Hepatocyte (in vitro differentiated cells): ENCODE measurements around the gene TTC32. TPM values are rescaled to one million over a fixed set of nuclear protein-coding genes. Genes with fewer than 3 reads are reported as not detected.
"Not testable (repeated sequence)": the region's sequence is repeated elsewhere in the genome, so short reads cannot be mapped to it uniquely, and the experiment has no call there.

ENCODE experiments used
- DNase-seq: peaks from one replicate; pipeline ENCODE4 v3.0.0-alpha.2; 2016; ENCODE audit warnings: low spot score
- H2AFZ ChIP-seq: fragments of 200-600 bp; sonication (generic); 2 replicates; pipeline ENCODE4 v1.6.0; 2016; ENCODE audit warnings: antibody characterized with exemption, mild to moderate bottlenecking
- H3K27ac ChIP-seq: fragments of 200-600 bp; sonication (generic); 2 replicates; pipeline ENCODE4 v1.5.1; 2016; ENCODE audit warnings: mild to moderate bottlenecking
- H3K27me3 ChIP-seq: fragments of 200-600 bp; sonication (generic); 2 replicates; pipeline ENCODE4 v1.6.1; 2016
- H3K36me3 ChIP-seq: fragments of 200-600 bp; sonication (generic); replicated peaks from 2 replicates; pipeline ENCODE4 v1.5.1; 2016; ENCODE audit warnings: low read depth; ENCODE audit not compliant: insufficient read depth
- H3K4me1 ChIP-seq: fragments of 200-600 bp; sonication (generic); 2 replicates; pipeline ENCODE4 v1.5.1; 2016; ENCODE audit warnings: mild to moderate bottlenecking, moderate library complexity; ENCODE audit not compliant: insufficient read depth
- H3K4me2 ChIP-seq: fragments of 200-600 bp; sonication (generic); 2 replicates; pipeline ENCODE4 v1.6.0; 2016
- H3K4me3 ChIP-seq: fragments of 200-600 bp; sonication (generic); 2 replicates; pipeline ENCODE4 v1.5.1; 2016; ENCODE audit warnings: mild to moderate bottlenecking
- H3K79me2 ChIP-seq: fragments of 200-600 bp; sonication (generic); 2 replicates; pipeline ENCODE4 v1.6.0; 2017; ENCODE audit warnings: mild to moderate bottlenecking
- H3K9me2 ChIP-seq: fragments of 200-600 bp; sonication (generic); replicated peaks from 2 replicates; pipeline ENCODE4 v1.6.0; 2017; ENCODE audit warnings: mild to moderate bottlenecking; ENCODE audit not compliant: insufficient read depth
- H3K9me3 ChIP-seq: fragments of 200-600 bp; sonication (generic); 2 replicates; pipeline ENCODE4 v1.5.1; 2016; ENCODE audit warnings: low read depth, mild to moderate bottlenecking
- H4K20me1 ChIP-seq: fragments of 200-600 bp; sonication (generic); 2 replicates; pipeline ENCODE4 v1.6.0; 2016; ENCODE audit warnings: mild to moderate bottlenecking; ENCODE audit not compliant: insufficient read depth, poor library complexity, severe bottlenecking
- CTCF ChIP-seq: fragments of 200-600 bp; sonication (generic); IDR thresholded peaks from 2 replicates; pipeline ENCODE4 v1.5.1; 2016; ENCODE audit warnings: antibody characterized with exemption, mild to moderate bottlenecking; ENCODE audit not compliant: poor library complexity
- EZH2 ChIP-seq: fragments of 200-600 bp; sonication (generic); IDR thresholded peaks from 2 replicates; pipeline ENCODE4 v1.6.1; 2016; ENCODE audit warnings: antibody characterized with exemption, mild to moderate bottlenecking, borderline replicate concordance
- EZH2phosphoT487 ChIP-seq: fragments of 200-600 bp; sonication (generic); IDR thresholded peaks from one replicate; pipeline ENCODE4 v1.6.1; 2018; ENCODE audit warnings: antibody characterized with exemption, mild to moderate bottlenecking, low read depth, moderate library complexity; ENCODE audit not compliant: unreplicated experiment, severe bottlenecking
- WGBS: methylation state at CpG from one replicate; pipeline ENCODE4 v1.1.6; 2016; ENCODE audit warnings: low lambda C conversion rate; ENCODE audit errors: missing lambda C conversion rate; 5-methylcytosine and 5-hydroxymethylcytosine counted together
- polyA plus RNA-seq: library from polyadenylated mRNA; unstranded; fragments of >200 nt; fragmentation: Nextera tagmentation; extraction: Ambion mirVana; gene quantifications from 2 replicates; pipeline ENCODE4 v1.2.1, GENCODE V29; 2016
- total RNA-seq: library from RNA; depleted of rRNA; stranded (reverse); fragments of >200 nt; gene quantifications from 2 replicates; pipeline ENCODE4 v1.2.3, GENCODE V29; 2014

The TTC32 gene
- total and polyA plus RNA-seq, 2 experiments from 2014 or later, result 18.4 to 22.4 TPM

DNA sequence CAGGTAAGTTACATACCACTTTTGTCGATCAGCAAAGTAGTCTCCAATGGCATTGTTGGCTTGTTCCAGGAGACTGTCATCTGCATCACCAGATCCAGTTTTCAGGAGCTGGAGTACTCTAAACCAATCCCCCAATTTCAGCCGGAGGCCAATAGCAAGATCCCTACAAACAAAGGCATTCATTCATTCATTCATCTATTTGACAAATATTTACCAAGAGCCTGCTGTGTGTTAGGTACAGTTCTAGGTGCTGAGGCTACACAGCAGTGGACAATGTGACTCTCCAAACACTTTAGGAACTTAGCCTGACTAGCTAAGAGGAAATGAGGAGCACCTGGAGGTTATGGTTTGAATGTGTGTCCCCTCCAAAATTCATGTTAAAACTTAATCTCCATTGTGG is 34.4 kb upstream of the TTC32 start:
- no peak for TF ChIP-seq EZH2
- no peak for TF ChIP-seq CTCF
- no peak for TF ChIP-seq EZH2phosphoT487
- H3K4me2 ChIP-seq, result no peak overlapping the region

GRCh38 chr2:19933351-19933981 is 31.7 kb upstream of the TTC32 start:
- H3K27ac ChIP-seq, result no peak overlapping the region
- H2AFZ ChIP-seq, result no peak overlapping the region
- no peak for DNase-seq
- H3K36me3 ChIP-seq, result no peaks in the 10 kb centered on the region
- H3K4me3 ChIP-seq, result no peak overlapping the region
- H3K4me1 ChIP-seq, result peaks cover 8% of the 10 kb centered on the region
- no peaks in the 10 kb centered on the region for H3K27me3 ChIP-seq
- no peaks in the 10 kb centered on the region for H3K9me2 ChIP-seq
- no peaks in the 10 kb centered on the region for H3K79me2 ChIP-seq
- TF ChIP-seq EZH2 (no peak), EZH2phosphoT487 (no peak), CTCF (no peak)
- H4K20me1 ChIP-seq, result no peaks in the 10 kb centered on the region
- H3K4me2 ChIP-seq, result peak overlapping the region; percentile 5
- WGBS, result 25% methylated on average over 5 of the region's 5 CpGs
- H3K9me3 ChIP-seq, result no peaks in the 10 kb centered on the region

More for the DNA sequence above, 34.4 kb upstream of the TTC32 start:
- no peak overlapping the region for H3K27ac ChIP-seq
- no peaks in the 10 kb centered on the region for H3K36me3 ChIP-seq
- no peaks in the 10 kb centered on the region for H3K9me3 ChIP-seq
- no peaks in the 10 kb centered on the region for H3K9me2 ChIP-seq
- no peak for DNase-seq
- no peaks in the 10 kb centered on the region for H4K20me1 ChIP-seq
- H3K27me3 ChIP-seq, result no peaks in the 10 kb centered on the region
- H3K4me1 ChIP-seq, result peaks cover 8% of the 10 kb centered on the region
- WGBS, result 97% methylated on average over 2 of the region's 2 CpGs
- H3K4me3 ChIP-seq, result no peak overlapping the region
- H2AFZ ChIP-seq, result no peak overlapping the region
- H3K79me2 ChIP-seq, result no peaks in the 10 kb centered on the region

DNA sequence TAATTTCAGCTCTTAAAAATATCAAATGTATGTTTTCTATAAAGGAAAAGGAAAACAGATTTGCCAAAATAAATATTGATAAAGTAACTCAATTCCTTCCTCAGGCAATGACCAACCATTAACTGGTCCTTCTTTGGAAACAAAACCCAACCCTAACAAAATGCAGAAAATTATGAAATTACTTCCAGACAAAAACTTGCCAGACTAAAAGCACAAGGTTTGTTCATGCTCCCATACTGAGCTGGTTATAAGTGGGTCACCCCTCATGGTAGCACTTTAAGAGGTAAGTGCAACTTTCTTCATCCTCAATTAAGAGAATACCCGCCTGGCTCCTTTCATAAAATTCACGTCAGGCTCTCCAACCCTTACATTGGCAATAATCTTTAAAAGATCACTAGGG is 31.1 kb upstream of the TTC32 start:
- Histone ChIP-seq H2AFZ (no peak overlapping the region), H3K79me2 (no peaks in the 10 kb centered on the region), H3K27me3 (no peaks in the 10 kb centered on the region), H3K9me2 (no peaks in the 10 kb centered on the region), H3K4me3 (no peak overlapping the region), H3K4me2 (no peak overlapping the region), H3K36me3 (no peaks in the 10 kb centered on the region), H3K9me3 (no peaks in the 10 kb centered on the region), H4K20me1 (no peaks in the 10 kb centered on the region), H3K27ac (no peak overlapping the region), H3K4me1 (peaks cover 8% of the 10 kb centered on the region)
- 84% methylated on average over 2 of the region's 2 CpGs for WGBS
- no peak for DNase-seq
- TF ChIP-seq EZH2, result no peak
- TF ChIP-seq EZH2phosphoT487, result no peak
- TF ChIP-seq CTCF, result no peak

DNA sequence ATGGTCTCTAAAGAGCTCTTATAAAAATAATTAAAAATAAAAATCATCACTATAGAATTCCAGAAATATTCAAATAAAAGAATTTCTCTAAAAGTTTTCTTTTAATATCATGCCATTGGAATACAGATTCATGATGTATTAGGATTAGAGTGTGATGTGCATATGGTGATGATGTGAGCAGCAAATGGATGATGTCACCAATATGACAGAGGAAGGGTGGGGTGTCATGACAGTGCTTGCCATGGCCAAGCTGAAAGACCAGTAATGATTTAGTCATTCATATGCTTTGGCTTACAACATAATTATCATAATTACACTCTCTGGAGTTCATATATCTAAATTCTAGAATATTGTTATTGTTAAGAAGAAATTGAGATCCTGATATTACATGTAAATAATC is 27.4 kb upstream of the TTC32 start:
- H3K9me2 ChIP-seq, result no peaks in the 10 kb centered on the region
- no peak for TF ChIP-seq EZH2phosphoT487
- no peak for TF ChIP-seq CTCF
- TF ChIP-seq EZH2, result no peak
- H3K36me3 ChIP-seq, result no peaks in the 10 kb centered on the region
- H2AFZ ChIP-seq, result no peak overlapping the region
- H3K79me2 ChIP-seq, result no peaks in the 10 kb centered on the region
- no peaks in the 10 kb centered on the region for H3K27me3 ChIP-seq
- H4K20me1 ChIP-seq, result no peaks in the 10 kb centered on the region
- peaks cover 2% of the 10 kb centered on the region for H3K9me3 ChIP-seq
- peaks cover 8% of the 10 kb centered on the region for H3K4me1 ChIP-seq
- no peak overlapping the region for H3K4me2 ChIP-seq
- H3K27ac ChIP-seq, result no peak overlapping the region
- DNase-seq, result no peak
- no peak overlapping the region for H3K4me3 ChIP-seq

GRCh38 chr2:19927816-19928215 is 26.0 kb upstream of the TTC32 start:
- H3K36me3 ChIP-seq, H3K79me2 ChIP-seq, H4K20me1 ChIP-seq, H3K27me3 ChIP-seq, H3K4me2 ChIP-seq, H3K9me3 ChIP-seq, H3K9me2 ChIP-seq, H3K4me3 ChIP-seq, DNase-seq, H3K4me1 ChIP-seq, H2AFZ ChIP-seq, H3K27ac ChIP-seq: not testable (repeated sequence)
- 92% methylated on average over 1 of the region's 1 CpG for whole genome bisulfite sequencing
